Vagina (tissue), 2 donors: ENCODE data around the gene ARSG.

Experiments
- POLR2AphosphoS5 ChIP-seq, 2 donors: sonication (generic); formaldehyde crosslinking; IDR thresholded peaks; one replicate each; pipeline ENCODE4 v1.9.0; 2017; ENCODE audit warnings: antibody characterized with exemption in 2 of 2, mild to moderate bottlenecking in 2 of 2, low read depth in 1 of 2; ENCODE audit not compliant: insufficient read depth in 1 of 2
- TF ChIP-seq, protein P1 (sequence below), 3 experiments: fragments of 450-650 bp in 2 of 3; fragments of 200-600 bp in 1 of 3; sonication (generic) in 1 of 3; IDR thresholded peaks; one replicate each; pipeline ENCODE4 v1.5.1; 2017 to 2019; ENCODE audit warnings: antibody characterized with exemption in 3 of 3, mild to moderate bottlenecking in 2 of 3, moderate library complexity in 2 of 3

GRCh38 chr17:68381076-68381900 lies 90.0 kb downstream of the ARSG start:
- TF ChIP-seq, protein P1, sequence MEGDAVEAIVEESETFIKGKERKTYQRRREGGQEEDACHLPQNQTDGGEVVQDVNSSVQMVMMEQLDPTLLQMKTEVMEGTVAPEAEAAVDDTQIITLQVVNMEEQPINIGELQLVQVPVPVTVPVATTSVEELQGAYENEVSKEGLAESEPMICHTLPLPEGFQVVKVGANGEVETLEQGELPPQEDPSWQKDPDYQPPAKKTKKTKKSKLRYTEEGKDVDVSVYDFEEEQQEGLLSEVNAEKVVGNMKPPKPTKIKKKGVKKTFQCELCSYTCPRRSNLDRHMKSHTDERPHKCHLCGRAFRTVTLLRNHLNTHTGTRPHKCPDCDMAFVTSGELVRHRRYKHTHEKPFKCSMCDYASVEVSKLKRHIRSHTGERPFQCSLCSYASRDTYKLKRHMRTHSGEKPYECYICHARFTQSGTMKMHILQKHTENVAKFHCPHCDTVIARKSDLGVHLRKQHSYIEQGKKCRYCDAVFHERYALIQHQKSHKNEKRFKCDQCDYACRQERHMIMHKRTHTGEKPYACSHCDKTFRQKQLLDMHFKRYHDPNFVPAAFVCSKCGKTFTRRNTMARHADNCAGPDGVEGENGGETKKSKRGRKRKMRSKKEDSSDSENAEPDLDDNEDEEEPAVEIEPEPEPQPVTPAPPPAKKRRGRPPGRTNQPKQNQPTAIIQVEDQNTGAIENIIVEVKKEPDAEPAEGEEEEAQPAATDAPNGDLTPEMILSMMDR (IDR thresholded peaks at IDR 0.05) = no peak
- TF ChIP-seq POLR2AphosphoS5 (IDR thresholded peaks at IDR 0.05; ENCODE audit: insufficient read depth in 1 of 2, low read depth in 1 of 2) = no peak
